Ectodermal cell (in vitro differentiated cells): ENCODE measurements around the gene STH.

Experiments
- H3K27ac ChIP-seq: 2 replicates; pipeline ENCODE4 v1.7.0; 2013; ENCODE audit warnings: mild to moderate bottlenecking, low read depth, low read length; ENCODE audit not compliant: insufficient read depth, poor library complexity, severe bottlenecking
- H3K27me3 ChIP-seq: 2 replicates; pipeline ENCODE4 v1.7.0; 2013; ENCODE audit warnings: mild to moderate bottlenecking, low read length; ENCODE audit not compliant: insufficient read depth, control insufficient read depth, poor library complexity, severe bottlenecking
- H3K36me3 ChIP-seq: one replicate; pipeline ENCODE4 v1.7.0; 2013; ENCODE audit warnings: low read length; ENCODE audit not compliant: control insufficient read depth, insufficient read depth
- H3K4me1 ChIP-seq: one replicate; pipeline ENCODE4 v1.7.0; 2013; ENCODE audit warnings: low read length; ENCODE audit not compliant: control insufficient read depth, insufficient read depth
- H3K4me3 ChIP-seq: 2 replicates; pipeline ENCODE4 v1.7.0; 2013; ENCODE audit warnings: low read depth, low read length, control low read depth; ENCODE audit not compliant: insufficient read depth
- H3K9me3 ChIP-seq: 2 replicates; pipeline ENCODE4 v1.7.0; 2013; ENCODE audit warnings: mild to moderate bottlenecking, low read length, moderate library complexity; ENCODE audit not compliant: control insufficient read depth
- WGBS, 2 experiments: methylation state at CpG; one replicate each; pipeline ENCODE4 v1.1.7; 2013; ENCODE audit warnings: missing lambda C conversion rate in 2 of 2; 5-methylcytosine and 5-hydroxymethylcytosine counted together

Gene STH

GRCh38 chr17:46039592-46040186 is 40.6 kb downstream of the STH start:
- H3K36me3 ChIP-seq = peaks cover 48% of the 10 kb centered on the region
- no peaks in the 10 kb centered on the region for H3K27me3 ChIP-seq
- WGBS, 2 experiments = 92 to 93% methylated on average over 5 of the region's 5 CpGs

GRCh38 chr17:46042246-46042645 is 43.2 kb downstream of the STH start:
- no peak overlapping the region for H3K4me3 ChIP-seq
- H3K27ac ChIP-seq = no peak overlapping the region
- H3K9me3 ChIP-seq = no peaks in the 10 kb centered on the region
- WGBS, 2 experiments = 93 to 96% methylated on average over 2 of the region's 2 CpGs
- no peaks in the 10 kb centered on the region for H3K4me1 ChIP-seq
- peaks cover 31% of the 10 kb centered on the region for H3K36me3 ChIP-seq
- no peaks in the 10 kb centered on the region for H3K27me3 ChIP-seq

More at GRCh38 chr17:46039592-46040186, 40.6 kb downstream of the STH start:
- Histone ChIP-seq H3K27ac (no peak overlapping the region), H3K4me1 (no peaks in the 10 kb centered on the region), H3K9me3 (no peaks in the 10 kb centered on the region), H3K4me3 (no peak overlapping the region)

GRCh38 chr17:46042925-46043324 is 43.9 kb downstream of the STH start:
- H3K27ac ChIP-seq = no peak overlapping the region
- no peaks in the 10 kb centered on the region for H3K4me1 ChIP-seq
- H3K9me3 ChIP-seq = no peaks in the 10 kb centered on the region
- no peak overlapping the region for H3K4me3 ChIP-seq
- peaks cover 31% of the 10 kb centered on the region for H3K36me3 ChIP-seq
- no peaks in the 10 kb centered on the region for H3K27me3 ChIP-seq
- 85 to 100% methylated on average over 2 to 3 of the region's 3 CpGs for WGBS, 2 experiments

- Histone ChIP-seq H3K36me3 (peaks cover 31% of the 10 kb centered on the region), H3K27me3 (no peaks in the 10 kb centered on the region), H3K9me3 (no peaks in the 10 kb centered on the region), H3K27ac (no peak overlapping the region), H3K4me3 (no peak overlapping the region), H3K4me1 (no peaks in the 10 kb centered on the region)
- 90 to 95% methylated on average over 3 of the region's 3 CpGs for WGBS, 2 experiments
Observed at GRCh38 chr17:46043606-46044005, 44.6 kb downstream of the STH start.

GRCh38 chr17:46044286-46044928 is 45.4 kb downstream of the STH start:
- no peaks in the 10 kb centered on the region for H3K4me1 ChIP-seq
- WGBS, 2 experiments = 76 to 80% methylated on average over 5 of the region's 5 CpGs
- no peak overlapping the region for H3K4me3 ChIP-seq
- H3K9me3 ChIP-seq = no peaks in the 10 kb centered on the region
- peaks cover 27% of the 10 kb centered on the region for H3K36me3 ChIP-seq
- no peak overlapping the region for H3K27ac ChIP-seq
- no peaks in the 10 kb centered on the region for H3K27me3 ChIP-seq

- Histone ChIP-seq H3K36me3 (peaks cover 28% of the 10 kb centered on the region), H3K27ac (no peak overlapping the region)
Observed at GRCh38 chr17:46044989-46045388, 45.9 kb downstream of the STH start.

GRCh38 chr17:46045639-46046038 is 46.6 kb downstream of the STH start:
- H3K4me3 ChIP-seq = no peak overlapping the region
- WGBS, 2 experiments = 89 to 95% methylated on average over 3 of the region's 3 CpGs
- H3K4me1 ChIP-seq = no peaks in the 10 kb centered on the region
- H3K36me3 ChIP-seq = peaks cover 32% of the 10 kb centered on the region
- H3K27me3 ChIP-seq = no peaks in the 10 kb centered on the region
- no peaks in the 10 kb centered on the region for H3K9me3 ChIP-seq
- H3K27ac ChIP-seq = peak overlapping the region; percentile 6

More at GRCh38 chr17:46044989-46045388, 45.9 kb downstream of the STH start:
- no peak overlapping the region for H3K4me3 ChIP-seq
- WGBS, 2 experiments = 95 to 98% methylated on average over 2 of the region's 2 CpGs
- H3K27me3 ChIP-seq = no peaks in the 10 kb centered on the region
- no peaks in the 10 kb centered on the region for H3K4me1 ChIP-seq
- H3K9me3 ChIP-seq = no peaks in the 10 kb centered on the region

- H3K36me3 ChIP-seq = peaks cover 44% of the 10 kb centered on the region
- no peak overlapping the region for H3K27ac ChIP-seq
- WGBS, 2 experiments = 95 to 97% methylated on average over 1 of the region's 1 CpG
- H3K27me3 ChIP-seq = no peaks in the 10 kb centered on the region
- H3K4me3 ChIP-seq = no peak overlapping the region
- H3K9me3 ChIP-seq = no peaks in the 10 kb centered on the region
- H3K4me1 ChIP-seq = no peaks in the 10 kb centered on the region
Observed at GRCh38 chr17:46046957-46047356, 47.9 kb downstream of the STH start.

GRCh38 chr17:46047398-46047797 is 48.3 kb downstream of the STH start:
- no peaks in the 10 kb centered on the region for H3K27me3 ChIP-seq
- H3K27ac ChIP-seq = no peak overlapping the region
- H3K9me3 ChIP-seq = no peaks in the 10 kb centered on the region
- WGBS, 2 experiments = 93 to 94% methylated on average over 5 of the region's 5 CpGs
- peaks cover 44% of the 10 kb centered on the region for H3K36me3 ChIP-seq
- no peaks in the 10 kb centered on the region for H3K4me1 ChIP-seq
- H3K4me3 ChIP-seq = no peak overlapping the region

- Histone ChIP-seq H3K4me1 (no peaks in the 10 kb centered on the region), H3K9me3 (no peaks in the 10 kb centered on the region), H3K27me3 (no peaks in the 10 kb centered on the region), H3K36me3 (peaks cover 44% of the 10 kb centered on the region), H3K27ac (no peak overlapping the region), H3K4me3 (no peak overlapping the region)
- 91 to 94% methylated on average over 8 of the region's 8 CpGs for WGBS, 2 experiments
Observed at GRCh38 chr17:46047856-46048255, 48.8 kb downstream of the STH start.
